Ramos (cell line): ENCODE data around the gene ADAM15.

Experiments
- in situ Hi-C: fragments of 300-500 bp; cut with MboI; formaldehyde crosslinking; loops from one replicate; pipeline ENCODE4 v1.14.3; 2022; ENCODE audit warnings: low sequenced_read_pairs; ENCODE audit not compliant: unreplicated experiment

The ADAM15 gene

DNA sequence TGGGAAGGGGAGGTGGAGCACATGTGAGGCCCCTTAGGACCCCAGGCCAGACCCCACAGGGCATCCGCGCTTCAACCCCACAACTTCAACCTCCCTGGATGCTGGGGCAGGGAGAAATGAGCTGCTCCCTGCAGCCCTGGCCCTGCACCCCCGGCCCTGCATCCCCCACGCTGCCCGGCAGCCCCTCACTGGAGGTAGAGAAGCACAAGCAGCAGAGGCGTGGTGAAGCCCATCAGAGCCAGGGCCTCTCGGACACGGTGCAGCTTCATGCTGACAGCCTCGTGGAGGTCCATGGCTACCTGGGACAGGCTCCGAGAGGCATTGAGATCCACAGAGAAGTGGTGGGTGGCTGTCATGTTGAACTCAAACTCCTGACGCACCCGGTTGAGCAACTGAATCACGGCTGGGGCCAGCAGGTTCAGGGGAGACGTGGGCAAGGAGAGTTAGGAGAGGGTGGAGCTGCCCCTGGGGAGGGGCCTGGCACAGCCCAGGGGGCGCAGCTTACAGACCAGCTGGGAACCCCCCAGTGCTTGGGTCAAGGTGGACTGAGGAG, 20.8 kb upstream of the ADAM15 start:
- in situ Hi-C loops, result no loop called here

DNA sequence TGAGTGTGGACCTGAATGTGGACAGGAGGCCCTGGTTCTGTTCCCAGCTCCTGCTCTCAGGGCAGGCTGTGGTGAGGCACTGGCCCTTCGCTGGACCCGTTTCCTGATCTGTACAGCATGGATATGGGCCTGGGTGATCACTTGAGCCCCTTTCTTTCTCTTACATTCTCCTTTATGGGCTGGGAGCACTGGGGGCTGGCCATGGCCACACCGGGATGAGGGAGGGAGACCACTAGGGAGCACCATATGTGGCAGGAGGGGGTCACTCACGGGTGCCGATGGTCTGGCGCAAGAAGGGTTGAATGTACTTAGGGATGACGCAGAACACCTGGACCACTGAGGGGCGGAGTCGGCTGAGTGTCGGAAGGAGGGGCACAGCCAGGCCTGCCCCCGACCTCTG, 20.2 kb upstream of the ADAM15 start:
- in situ Hi-C loops, result no loop called here

DNA sequence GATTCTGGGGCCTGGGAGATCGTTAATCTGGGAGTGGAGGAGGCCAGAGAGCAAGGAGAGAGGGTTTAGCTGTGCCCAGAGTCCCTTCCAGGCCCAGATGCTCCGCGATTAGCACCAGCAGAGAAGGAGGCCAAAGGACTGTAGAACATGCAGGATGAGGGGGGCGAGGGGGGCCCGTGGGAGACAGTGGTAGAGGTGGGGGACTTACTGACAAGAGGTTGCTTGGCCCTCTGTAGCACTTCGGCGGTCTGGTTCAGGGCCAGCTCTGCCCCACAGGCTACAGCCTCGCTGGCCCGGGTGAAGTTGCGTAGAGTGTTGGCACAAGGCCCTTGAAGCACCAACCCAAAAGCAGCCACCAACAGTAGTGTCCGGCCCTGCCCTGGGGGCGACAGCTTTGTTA, 18.2 kb upstream of the ADAM15 start:
- in situ Hi-C loops, result no loop called here

DNA sequence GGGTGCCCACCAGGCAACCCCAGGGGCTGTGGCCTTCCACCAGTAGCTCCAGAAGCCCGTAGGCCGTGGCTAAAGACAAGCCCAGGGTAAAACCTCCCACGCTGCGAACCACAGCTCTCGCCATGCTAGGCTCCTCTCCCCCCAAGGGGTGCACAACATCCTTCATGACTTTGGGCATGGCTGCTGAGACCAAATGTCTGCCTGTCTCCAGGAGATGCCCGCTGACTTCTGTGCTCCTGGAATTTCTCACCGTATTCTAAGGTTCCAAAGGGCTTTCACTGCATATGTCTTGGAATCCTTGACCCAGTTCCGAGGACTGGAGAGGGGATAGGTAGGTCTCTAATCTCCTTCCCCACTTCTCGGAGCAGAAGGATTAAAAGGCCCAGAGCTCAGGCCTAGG, 17.6 kb upstream of the ADAM15 start, which contains the start of the genes DCST1 and DCST2:
Gene DCST1 (plus strand): TSS at position 301 of the 400 bp plus-strand sequence. CDS start 213 bp downstream, outside the sequence.
Gene DCST2 (minus strand): TSS at position 258 of the 400 bp plus-strand sequence. CDS start 80 bp downstream, at position 178.
- in situ Hi-C loops, result no loop called here

DNA sequence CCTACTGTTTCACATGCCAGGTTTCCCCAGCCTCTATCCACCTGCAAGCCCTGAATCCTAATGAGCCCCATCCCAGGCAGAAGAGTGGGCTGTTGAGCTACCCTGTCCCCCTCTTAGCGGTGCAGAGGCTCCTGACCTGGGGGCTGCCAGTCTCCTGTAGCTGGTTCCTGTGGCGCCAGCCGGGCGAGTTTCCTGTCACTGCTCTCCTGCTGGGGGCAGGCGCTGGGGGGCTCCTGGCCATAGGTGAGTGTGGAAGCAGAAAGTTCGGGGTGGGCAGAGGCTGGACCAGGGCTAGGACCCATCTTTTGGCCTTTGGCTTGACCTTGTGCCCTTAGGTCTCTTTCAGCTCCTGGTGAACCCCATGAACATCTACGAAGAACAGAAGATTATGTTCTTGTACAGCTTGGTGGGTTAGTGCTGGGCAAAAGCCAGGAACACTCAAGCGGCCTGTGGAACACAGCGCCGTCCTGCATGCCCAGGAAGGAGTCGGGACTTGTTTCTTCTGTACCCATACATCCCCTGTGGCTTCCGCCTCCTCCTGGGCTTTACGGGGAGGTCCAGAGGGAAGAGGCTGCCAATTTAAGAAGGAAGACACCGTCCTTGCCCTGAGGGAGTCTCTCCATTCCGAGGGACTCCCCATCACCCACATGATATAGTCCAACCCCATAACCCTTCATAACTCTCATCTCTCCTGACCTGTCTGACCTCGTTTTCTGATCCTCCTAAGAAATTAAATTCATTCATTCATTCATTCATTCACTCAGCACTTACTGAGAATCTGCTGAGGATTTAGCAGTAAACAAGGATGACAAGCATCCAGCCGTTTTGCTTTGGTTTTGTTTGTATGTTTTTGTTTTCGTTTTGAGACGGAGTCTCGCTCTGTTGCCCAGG, 16.6 kb upstream of the ADAM15 start:
- in situ Hi-C loops, result no loop called here

DNA sequence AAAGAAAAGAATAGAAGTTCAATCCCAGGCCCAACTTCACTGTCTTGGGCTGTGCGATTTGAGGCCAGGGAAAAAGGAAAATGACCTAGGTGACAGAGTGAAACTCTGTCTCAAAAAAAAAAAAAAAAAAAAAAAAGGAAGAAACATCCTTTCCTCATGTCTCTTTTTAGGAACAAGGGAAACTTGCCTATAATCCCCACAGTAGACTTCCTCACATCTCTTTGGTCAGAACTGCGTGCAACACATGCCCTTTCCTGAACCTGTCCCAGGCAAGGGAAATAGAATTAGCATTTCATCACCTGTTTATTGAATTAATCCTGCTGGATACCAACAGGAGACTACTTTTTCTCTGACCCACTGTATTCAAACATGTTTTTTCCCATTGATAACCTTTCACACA, 15.2 kb upstream of the ADAM15 start:
- in situ Hi-C loops, result no loop called here

DNA sequence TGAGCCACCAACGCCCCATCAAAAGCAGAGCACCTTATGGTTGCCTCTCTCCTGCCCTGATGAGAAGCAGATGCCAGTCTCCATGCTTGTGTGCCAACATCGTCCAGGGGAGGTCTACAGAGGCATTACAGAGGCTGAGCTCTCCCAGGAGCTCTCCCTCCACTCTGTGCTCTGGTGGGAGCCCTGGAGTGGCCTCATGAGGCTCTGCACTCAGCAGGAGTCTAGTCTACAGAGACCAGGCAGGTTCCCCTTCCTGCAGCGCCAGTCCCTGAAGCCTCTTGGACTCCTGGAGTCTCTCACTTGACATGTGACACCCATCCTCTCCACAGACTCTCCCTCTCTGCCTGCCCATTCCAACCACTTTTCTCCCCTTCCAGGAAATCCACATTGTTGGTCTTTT, 14.1 kb upstream of the ADAM15 start:
- in situ Hi-C loops, result no loop called here

DNA sequence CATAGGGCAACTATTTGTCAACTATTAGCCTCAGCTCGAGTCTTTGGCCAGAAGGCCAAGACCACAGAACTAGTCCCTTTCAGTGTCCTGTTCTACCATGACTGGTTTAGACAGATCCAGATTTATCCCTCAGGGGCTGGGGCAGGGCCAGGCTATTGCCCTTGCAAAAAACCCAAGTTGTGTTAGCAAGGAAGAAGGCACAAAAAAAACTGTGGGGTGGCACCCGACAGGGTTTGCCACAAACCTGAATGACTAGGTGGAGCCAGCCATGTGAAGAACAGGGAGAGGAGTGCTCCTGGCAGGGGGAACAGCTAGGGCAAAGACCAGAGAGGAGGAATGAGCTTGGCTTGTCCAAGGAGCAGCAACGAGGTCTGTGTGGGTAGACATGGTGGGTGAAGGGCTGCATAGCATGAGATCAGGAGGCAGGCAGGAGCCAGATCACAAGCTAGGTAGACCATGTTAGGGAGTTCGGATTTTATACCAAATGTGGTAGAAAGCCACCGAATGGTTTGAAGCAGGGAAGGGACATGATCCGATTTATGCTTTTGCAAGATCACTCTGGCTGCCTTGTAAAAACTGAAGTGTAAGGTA, 13.2 kb upstream of the ADAM15 start:
- in situ Hi-C loops, result no loop called here

DNA sequence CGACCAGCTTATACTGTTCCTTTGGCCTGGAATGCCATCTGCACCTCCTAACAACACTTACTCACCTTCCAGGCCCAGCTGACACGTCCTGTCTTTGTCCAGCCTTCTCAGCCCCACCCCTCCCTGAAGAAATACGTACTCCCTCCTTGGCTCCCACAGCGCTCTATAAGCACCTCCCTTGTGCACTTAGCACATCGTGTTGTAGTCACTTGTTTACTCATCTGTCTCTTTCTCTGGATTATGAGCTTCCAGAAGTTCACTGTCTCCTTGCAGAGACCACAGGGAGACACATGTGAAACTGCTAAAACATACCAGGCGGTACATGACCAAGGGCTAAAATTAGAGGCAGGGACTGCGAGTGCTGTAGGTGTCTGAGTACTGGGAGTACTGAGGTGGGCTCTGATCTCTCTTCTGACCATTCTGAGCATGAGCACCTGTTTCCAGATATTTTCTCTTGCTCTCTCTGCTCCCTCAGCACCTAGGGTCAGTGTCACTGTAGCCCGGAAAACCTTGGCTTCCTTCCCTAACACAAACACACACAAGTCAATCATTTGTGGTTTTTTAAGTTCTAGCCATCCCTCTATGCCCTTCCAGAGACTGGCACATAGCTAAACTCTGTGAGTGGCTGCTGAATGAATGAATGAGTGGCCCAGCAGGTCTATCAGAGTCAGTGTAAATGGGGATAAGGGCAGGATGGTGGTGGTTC, 12.4 kb upstream of the ADAM15 start:
- in situ Hi-C loops, result no loop called here

DNA sequence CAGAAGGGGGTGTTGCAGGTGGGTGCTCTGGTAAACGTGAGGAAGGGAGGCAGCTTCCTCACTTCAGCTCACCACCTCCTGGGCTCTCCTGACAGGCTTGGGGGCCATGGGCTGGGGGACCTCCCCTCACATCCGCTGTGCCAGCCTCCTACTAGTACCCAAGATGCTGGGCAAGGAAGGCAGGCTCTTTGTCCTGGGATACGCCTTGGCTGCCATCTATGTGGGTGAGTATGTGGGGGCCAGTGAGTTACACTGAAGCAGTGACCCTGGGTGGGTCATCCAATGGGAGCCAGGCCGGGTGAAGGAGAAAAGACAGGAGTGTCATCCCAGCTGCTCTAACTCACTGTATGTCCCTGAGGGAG, 11.8 kb upstream of the ADAM15 start:
- in situ Hi-C loops, result no loop called here

DNA sequence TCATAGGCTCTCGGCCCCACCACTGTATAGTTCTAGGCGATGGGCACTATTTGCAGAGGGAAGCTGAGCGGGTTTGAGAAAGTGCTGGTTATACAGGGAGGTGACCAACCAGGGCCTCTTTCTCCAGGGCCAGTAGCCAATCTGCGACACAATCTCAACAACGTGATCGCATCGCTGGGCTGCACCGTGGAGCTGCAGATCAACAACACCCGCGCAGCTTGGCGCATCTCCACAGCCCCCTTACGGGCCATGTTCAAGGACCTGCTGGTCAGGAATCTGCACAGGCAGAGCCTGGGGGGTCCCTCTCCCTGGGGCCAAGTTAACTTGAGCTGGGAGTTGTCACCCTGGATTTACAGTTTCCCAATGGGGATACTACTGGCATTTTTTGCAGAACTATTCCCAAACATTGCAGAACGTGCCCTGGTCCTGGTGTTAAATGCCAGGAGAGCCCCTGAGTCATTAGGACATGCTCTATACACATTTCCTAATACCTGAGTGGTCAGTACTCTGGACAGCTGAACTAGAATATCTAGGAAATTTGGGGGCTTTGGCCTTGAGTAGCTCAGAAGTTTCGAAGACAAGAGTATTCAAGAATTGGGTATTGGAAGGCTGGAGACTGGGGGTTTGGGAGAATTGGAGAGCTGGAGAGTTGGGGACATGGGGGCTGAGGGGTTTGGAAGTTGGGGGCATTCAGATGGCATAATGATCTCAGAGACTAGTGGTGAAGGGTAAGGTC, 10.6 kb upstream of the ADAM15 start:
- in situ Hi-C loops, result no loop called here

DNA sequence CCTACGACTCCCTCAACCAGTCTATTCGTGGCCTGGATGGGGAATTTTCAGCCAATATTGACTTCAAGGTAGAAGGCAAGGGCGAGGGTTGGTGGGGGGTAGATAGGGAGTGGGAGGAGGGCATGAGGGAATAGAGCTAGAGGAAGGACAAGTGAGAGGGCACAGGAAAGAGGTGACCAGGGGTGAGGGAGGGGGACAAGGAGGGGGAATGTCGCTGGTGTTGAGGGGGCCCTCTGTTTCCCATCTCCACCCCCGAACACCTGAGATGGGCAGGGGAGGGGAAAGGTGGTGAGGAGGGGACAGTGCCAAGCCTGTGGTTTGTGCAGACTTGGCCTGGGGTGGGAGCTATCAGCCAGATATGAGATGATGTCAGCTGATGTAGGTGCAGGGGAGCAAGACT, 8.3 kb upstream of the ADAM15 start:
- in situ Hi-C loops, result no loop called here

DNA sequence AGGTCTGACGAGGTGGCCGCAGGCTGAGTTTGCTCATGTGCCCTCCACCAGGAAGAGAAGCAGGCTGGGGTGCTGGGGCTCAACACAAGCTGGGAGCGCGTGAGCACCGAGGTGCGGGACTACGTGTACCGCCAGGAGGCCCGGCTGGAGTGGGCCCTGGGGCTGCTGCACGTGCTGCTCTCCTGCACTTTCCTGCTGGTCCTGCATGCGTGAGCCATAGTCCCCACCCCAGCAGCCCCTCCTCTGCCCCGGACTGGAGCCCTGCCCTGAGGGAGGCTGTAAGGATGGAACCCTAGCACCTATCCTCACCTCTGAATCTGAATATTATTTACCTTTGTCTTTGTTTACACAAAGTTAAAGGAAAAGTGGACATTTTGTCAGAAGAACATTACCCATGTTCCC, 7.8 kb upstream of the ADAM15 start:
- in situ Hi-C loops, result no loop called here

DNA sequence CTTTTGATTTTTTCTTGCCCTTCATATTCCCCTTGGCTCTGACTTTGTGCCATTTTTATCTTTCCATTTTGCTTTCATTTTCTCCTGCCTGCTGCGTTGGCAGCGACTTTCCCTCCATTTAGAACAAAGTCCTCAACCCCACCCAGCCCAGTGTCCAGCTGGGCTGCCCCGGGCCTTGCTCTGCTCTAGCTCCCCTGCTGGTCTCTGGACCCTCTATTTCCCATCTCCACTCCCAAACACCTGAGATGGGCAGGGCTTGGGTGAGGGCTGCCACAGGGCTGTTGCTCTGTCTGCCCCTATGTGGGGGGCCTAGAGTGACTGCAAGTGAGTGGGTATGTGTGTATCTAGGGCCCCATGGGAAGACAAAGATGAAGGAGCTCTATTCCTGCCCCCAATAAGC, 7.3 kb upstream of the ADAM15 start:
- in situ Hi-C loops, result no loop called here

DNA sequence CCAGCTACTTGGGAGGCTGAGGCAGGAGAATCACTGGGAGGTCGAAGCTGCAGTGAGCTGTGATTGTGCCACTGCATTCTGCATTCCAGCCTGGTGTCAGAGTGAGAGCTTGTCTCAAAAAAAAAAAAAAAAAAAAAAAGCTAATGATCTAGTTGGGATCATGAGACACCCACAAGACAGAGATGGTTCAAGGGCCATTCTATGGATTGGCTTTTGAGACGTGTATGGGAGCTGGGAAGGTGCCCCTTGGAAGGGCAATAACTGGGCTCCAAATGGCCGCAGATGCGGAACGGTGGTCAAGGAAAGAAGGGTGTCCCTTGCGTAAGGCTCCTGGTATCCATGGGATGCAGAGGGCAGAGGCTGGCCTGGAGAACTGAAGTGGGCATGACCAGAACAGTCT, 6.8 kb upstream of the ADAM15 start:
- in situ Hi-C loops, result no loop called here

DNA sequence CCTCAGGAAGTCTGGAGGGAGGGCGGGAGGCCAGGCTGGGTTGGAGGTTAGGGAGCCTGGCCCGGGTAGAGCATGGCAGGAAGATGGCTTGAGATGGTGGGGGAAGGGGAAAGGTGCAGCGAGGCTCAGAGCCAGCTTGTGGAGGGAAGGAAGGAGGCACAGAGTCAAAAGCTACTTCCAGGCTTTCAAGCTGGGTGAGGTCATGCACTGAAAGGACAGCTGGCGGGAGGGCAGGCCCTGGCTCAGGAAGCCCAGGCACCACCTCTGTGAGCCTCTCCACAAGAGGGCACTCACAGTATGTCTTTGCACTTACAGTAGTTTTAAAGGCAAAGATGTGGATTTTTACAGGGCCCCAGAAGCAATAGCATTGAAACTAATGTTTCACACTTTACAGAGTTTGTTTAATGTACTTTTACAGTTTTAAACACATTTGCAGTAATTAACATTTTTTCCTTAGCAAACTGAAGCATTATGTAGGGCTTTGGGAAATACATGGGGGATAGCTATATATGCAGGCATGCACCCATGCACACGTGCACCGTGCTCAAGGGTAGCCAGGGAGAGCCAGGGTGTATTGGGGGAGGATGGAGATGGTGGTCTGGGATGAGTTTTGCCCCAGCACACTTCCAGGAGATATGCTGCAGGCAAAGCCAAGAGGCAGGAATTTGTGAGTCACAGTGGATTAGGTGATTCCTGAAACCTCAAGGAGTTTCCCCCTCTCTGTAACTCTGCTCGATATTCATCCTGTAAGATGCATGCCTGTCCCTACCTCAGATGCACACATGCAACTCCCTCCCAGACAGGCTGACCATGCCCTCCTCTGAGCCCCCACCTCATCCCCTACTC, 6.1 kb upstream of the ADAM15 start:
- in situ Hi-C loops, result no loop called here

DNA sequence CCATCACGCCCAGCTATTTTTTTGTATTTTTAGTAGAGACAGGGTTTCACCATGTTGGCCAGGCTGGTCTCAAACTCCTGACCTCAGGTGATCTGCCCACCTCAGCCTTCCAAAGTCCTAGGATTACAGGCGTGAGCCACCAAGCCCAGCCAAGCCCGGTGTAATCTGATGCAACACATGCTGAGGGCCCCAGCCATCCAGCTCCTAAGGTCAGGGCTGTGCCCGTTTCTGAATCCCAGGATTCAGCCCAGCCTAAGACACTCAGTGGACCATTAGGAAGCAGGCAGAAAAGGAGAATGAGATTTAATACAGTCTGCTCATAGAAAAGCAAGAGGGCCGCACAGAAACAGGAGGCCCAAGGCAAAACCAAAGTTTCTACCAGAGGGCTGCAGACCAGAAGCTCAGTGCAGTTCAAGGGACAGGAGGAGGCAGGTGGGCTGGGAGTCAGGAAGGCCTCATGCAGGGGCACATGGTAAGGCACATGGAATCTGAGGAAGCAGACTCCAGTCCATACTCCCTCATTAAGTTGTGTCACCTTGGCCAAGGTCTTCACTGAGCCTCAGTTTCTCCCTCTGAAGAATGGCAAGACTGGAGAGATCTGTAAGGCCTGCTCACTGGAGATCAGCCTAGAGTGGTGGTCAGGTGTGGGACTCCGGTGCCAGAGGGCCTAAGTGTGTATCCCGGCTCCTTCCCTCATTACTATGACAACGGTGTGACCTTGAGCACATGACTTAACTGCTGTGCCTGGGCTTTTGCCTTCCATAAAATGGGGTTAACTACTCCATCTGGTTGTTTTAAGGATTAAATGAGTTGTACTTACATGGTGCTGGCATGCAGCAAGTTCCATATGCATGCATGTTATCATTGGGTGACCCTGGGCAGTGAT, 2.4 kb upstream of the ADAM15 start:
- in situ Hi-C loops, result no loop called here
